K562 (cell line): Measurements from ENCODE around the gene IDUA. TPM values are rescaled to one million over a fixed set of nuclear protein-coding genes. Genes with fewer than 3 reads are reported as not detected.
"Not testable (repeated sequence)": the region's sequence is repeated elsewhere in the genome, so short reads cannot be mapped to it uniquely, and the experiment has no call there.

Source experiments
- ATAC-seq: fragments of 200-7000 bp; cut with Tn5 transposase; 3 replicates; pipeline ENCODE4 v1.9.1; 2020; ENCODE audit warnings: moderate library complexity
- BruUV-seq: library from RNA; stranded (reverse); fragments of 400-500 nt; replicated peaks from 2 replicates; lab custom pipeline; 2021; lab: Mats Ljungman, UMichigan
- CTCF ChIA-PET: fragments of 300-600 bp; formaldehyde crosslinking; extraction: SDS; loops from one replicate; lab custom pipeline; 2021; ENCODE audit warnings: low intra/inter-chr PET ratio; lab: Yijun Ruan, JAX
- POLR2A ChIA-PET: fragments of 300-600, 350-650 bp; sonication (Branson Sonifier 250); formaldehyde crosslinking; extraction: SDS; loops from one replicate; lab custom pipeline; 2021; ENCODE audit warnings: antibody characterized with exemption, inconsistent platforms; lab: Yijun Ruan, JAX
- DNase-seq, 4 experiments: peaks; one replicate each; pipeline versions ENCODE4 v3.0.0 to v3.0.0-alpha.2; 2011 to 2018; ENCODE audit warnings: low spot score in 3 of 4, mixed read lengths in 3 of 4; ENCODE audit errors: extremely low read depth in 1 of 4
- FAIRE-seq: peaks from 2 replicates; lab custom pipeline; 2011; peaks lifted over from hg19 to GRCh38; lab: Jason Lieb, UNC
- H2AFZ ChIP-seq: 2 replicates; pipeline ENCODE4 v1.6.0; 2011; ENCODE audit warnings: low read depth, low read length, control low read depth, inconsistent platforms
- H3K27ac ChIP-seq: fragments of 200-600 bp; 3 replicates; pipeline ENCODE4 v1.8.0; 2011; ENCODE audit warnings: low read depth, mild to moderate bottlenecking, control low read depth, inconsistent platforms, low read length, moderate library complexity, mixed read lengths; ENCODE audit errors: extremely low read depth
- H3K27me3 ChIP-seq, 2 experiments: fragments of 300-600 bp in 1 of 2; 2 replicates in 1 of 2; 3 replicates in 1 of 2; pipeline versions ENCODE4 v1.6.0 to v1.8.0; 2011; ENCODE audit warnings: inconsistent platforms in 2 of 2, low read length in 2 of 2, mild to moderate bottlenecking in 1 of 2, mixed read lengths in 1 of 2, moderate library complexity in 1 of 2; ENCODE audit not compliant: control insufficient read depth in 2 of 2, insufficient read depth in 2 of 2
- H3K36me3 ChIP-seq: fragments of 300-600 bp; 3 replicates; pipeline ENCODE4 v1.8.0; 2011; ENCODE audit warnings: mild to moderate bottlenecking, low read length, inconsistent platforms; ENCODE audit not compliant: control insufficient read depth, insufficient read depth
- H3K4me1 ChIP-seq, 2 experiments: fragments of 200-600 bp in 1 of 2; replicated peaks in 1 of 2; 2 replicates in 1 of 2; 3 replicates in 1 of 2; pipeline versions ENCODE4 v1.5.1 to v1.8.0; 2011; ENCODE audit warnings: inconsistent platforms in 2 of 2, low read length in 2 of 2, mild to moderate bottlenecking in 1 of 2, mixed read lengths in 1 of 2, moderate library complexity in 1 of 2; ENCODE audit not compliant: control insufficient read depth in 2 of 2, insufficient read depth in 2 of 2
- H3K4me2 ChIP-seq: 2 replicates; pipeline ENCODE4 v1.6.1; 2011; ENCODE audit warnings: low read length, control low read depth, inconsistent platforms, mixed read lengths; ENCODE audit not compliant: insufficient read depth
- H3K4me3 ChIP-seq: fragments of 200-600 bp; sonication (generic), shearing (Covaris generic); 2 replicates; pipeline ENCODE4 v1.5.1; 2016; ENCODE audit warnings: control low read depth, inconsistent platforms
- H3K79me2 ChIP-seq: fragments of 200-600 bp; 3 replicates; pipeline ENCODE4 v1.8.0; 2011; ENCODE audit warnings: low read length, inconsistent platforms; ENCODE audit not compliant: control insufficient read depth, insufficient read depth
- H3K9ac ChIP-seq, 2 experiments: 2 replicates each; pipeline versions ENCODE4 v1.6.0 to v1.6.1; 2011; ENCODE audit warnings: low read depth in 2 of 2, low read length in 2 of 2, control low read depth in 1 of 2, inconsistent platforms in 1 of 2, mild to moderate bottlenecking in 1 of 2, mixed read lengths in 1 of 2; ENCODE audit not compliant: insufficient read depth in 1 of 2
- H3K9me1 ChIP-seq: one replicate; pipeline ENCODE4 v1.6.0; 2011; ENCODE audit warnings: inconsistent platforms, mild to moderate bottlenecking, low read length, moderate library complexity; ENCODE audit not compliant: control insufficient read depth, insufficient read depth
- H3K9me3 ChIP-seq: replicated peaks from 2 replicates; pipeline ENCODE4 v1.5.1; 2011; ENCODE audit warnings: low read depth, low read length, inconsistent platforms; ENCODE audit not compliant: control insufficient read depth, insufficient read depth
- H4K20me1 ChIP-seq: replicated peaks from 2 replicates; pipeline ENCODE4 v1.6.1; 2011; ENCODE audit warnings: low read length, inconsistent platforms, mixed read lengths; ENCODE audit not compliant: control insufficient read depth, insufficient read depth
- CBFA2T3 ChIP-seq: fragments of 450-650 bp; IDR thresholded peaks from 2 replicates; pipeline ENCODE4 v1.6.1; 2017
- NR2C2 ChIP-seq, 2 experiments: fragments of 200-800 bp in 1 of 2; sonication (Bioruptor generic) in 1 of 2; sonication (generic) in 1 of 2; formaldehyde crosslinking in 1 of 2; IDR thresholded peaks; 2 replicates each; pipeline versions ENCODE4 v1.6.1 to v1.8.0; 2016 to 2022; ENCODE audit warnings: mild to moderate bottlenecking in 1 of 2, missing compliant biosample characterization in 1 of 2, missing genetic modification characterization in 1 of 2, missing genetic modification reagents in 1 of 2
- POLR2H ChIP-seq: IDR thresholded peaks from 2 replicates; pipeline ENCODE4 v1.6.1; 2016; ENCODE audit warnings: missing genetic modification characterization, low read depth, mild to moderate bottlenecking, control low read depth, missing compliant biosample characterization, moderate library complexity
- STAT5A ChIP-seq: IDR thresholded peaks from 2 replicates; pipeline ENCODE4 v1.6.1; 2012; ENCODE audit warnings: low read length, inconsistent platforms, borderline replicate concordance
- ZFP36 ChIP-seq: fragments of 150-350 bp; IDR thresholded peaks from 2 replicates; pipeline ENCODE4 v1.6.1; 2018; ENCODE audit warnings: low read length, low read depth; ENCODE audit not compliant: partially characterized antibody
- WGBS: fragments of 100-300 bp; shearing (Covaris generic); methylation state at CpG from one replicate; pipeline ENCODE4 v1.1.6; 2016; ENCODE audit warnings: low coverage, mixed read lengths; ENCODE audit not compliant: insufficient coverage; ENCODE audit errors: missing lambda C conversion rate; 5-methylcytosine and 5-hydroxymethylcytosine counted together
- in situ Hi-C: fragments of 300-500 bp; cut with MboI; formaldehyde crosslinking; loops from 4 replicates; pipeline ENCODE4 v1.15.0; 2018; ENCODE audit warnings: inconsistent platforms, mixed read lengths
- intact Hi-C: fragments of 100-400 bp; cut with micrococcal nuclease; formaldehyde crosslinking; loops from 2 replicates; pipeline ENCODE4 v1.14.2; 2022
- polyA plus RNA-seq, 8 experiments: library from polyadenylated mRNA; depleted of rRNA in 4 of 8; stranded (reverse) in 5 of 8; unstranded in 3 of 8; fragments of >200 nt; fragmentation: Nextera tagmentation in 2 of 8; fragmentation: Illumina TruSeq in 1 of 8; extraction: Ambion mirVana in 2 of 8; extraction: Trizol in 1 of 8; gene quantifications; 2 replicates each; pipeline versions ENCODE4 v1.2.1 to v1.2.3, GENCODE V29; 2011 to 2014; ENCODE audit warnings: inconsistent platforms in 1 of 8, missing spikeins in 1 of 8
- total RNA-seq, 7 experiments: library from RNA; depleted of rRNA in 6 of 7; stranded (reverse); fragments of >200 nt in 6 of 7; fragmentation: Illumina TruSeq in 2 of 7; extraction: Trizol in 2 of 7; gene quantifications; 2 replicates each; pipeline versions ENCODE4 v1.2.1 to v1.2.3, GENCODE V29; 2011 to 2021; ENCODE audit warnings: low replicate concordance in 1 of 7
- TF ChIP-seq, protein P1 (sequence below): fragments of 450-650 bp; IDR thresholded peaks from 2 replicates; pipeline ENCODE4 v1.6.1; 2018; ENCODE audit not compliant: partially characterized antibody
- TF ChIP-seq, protein P2 (sequence below): fragments of 250-450 bp; sonication (Bioruptor Pico); IDR thresholded peaks from 2 replicates; pipeline ENCODE4 v1.8.0; 2021; ENCODE audit warnings: mild to moderate bottlenecking, moderate library complexity

The IDUA gene
- total and polyA plus RNA-seq, 9 of the 15 experiments (the other 6 are each of a cell fraction or from before 2014, with no cell fraction given), result 0.04 to 16.1 (median 1.2) TPM

DNA sequence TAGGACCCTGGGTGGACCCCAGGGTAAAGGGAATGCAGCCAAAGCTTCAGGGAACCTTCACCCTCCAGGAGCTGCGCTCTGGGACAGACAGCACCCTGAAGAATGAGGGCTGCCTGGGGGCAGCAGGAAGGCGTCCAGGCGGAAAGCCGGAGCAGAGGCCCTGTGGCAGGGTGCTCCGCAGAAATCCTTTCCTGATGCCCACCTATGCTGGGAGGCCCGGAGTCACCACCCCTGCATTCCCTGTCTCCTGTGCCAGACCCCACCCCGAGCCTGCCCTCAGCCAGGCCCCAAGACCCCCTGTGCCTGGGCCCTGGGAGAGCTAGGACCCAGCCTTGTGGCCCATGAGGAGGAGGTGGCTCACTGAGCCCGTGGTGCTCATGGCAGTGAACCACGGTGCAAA is 12.2 kb upstream of the IDUA start (continued):
- TF ChIP-seq, protein P1, sequence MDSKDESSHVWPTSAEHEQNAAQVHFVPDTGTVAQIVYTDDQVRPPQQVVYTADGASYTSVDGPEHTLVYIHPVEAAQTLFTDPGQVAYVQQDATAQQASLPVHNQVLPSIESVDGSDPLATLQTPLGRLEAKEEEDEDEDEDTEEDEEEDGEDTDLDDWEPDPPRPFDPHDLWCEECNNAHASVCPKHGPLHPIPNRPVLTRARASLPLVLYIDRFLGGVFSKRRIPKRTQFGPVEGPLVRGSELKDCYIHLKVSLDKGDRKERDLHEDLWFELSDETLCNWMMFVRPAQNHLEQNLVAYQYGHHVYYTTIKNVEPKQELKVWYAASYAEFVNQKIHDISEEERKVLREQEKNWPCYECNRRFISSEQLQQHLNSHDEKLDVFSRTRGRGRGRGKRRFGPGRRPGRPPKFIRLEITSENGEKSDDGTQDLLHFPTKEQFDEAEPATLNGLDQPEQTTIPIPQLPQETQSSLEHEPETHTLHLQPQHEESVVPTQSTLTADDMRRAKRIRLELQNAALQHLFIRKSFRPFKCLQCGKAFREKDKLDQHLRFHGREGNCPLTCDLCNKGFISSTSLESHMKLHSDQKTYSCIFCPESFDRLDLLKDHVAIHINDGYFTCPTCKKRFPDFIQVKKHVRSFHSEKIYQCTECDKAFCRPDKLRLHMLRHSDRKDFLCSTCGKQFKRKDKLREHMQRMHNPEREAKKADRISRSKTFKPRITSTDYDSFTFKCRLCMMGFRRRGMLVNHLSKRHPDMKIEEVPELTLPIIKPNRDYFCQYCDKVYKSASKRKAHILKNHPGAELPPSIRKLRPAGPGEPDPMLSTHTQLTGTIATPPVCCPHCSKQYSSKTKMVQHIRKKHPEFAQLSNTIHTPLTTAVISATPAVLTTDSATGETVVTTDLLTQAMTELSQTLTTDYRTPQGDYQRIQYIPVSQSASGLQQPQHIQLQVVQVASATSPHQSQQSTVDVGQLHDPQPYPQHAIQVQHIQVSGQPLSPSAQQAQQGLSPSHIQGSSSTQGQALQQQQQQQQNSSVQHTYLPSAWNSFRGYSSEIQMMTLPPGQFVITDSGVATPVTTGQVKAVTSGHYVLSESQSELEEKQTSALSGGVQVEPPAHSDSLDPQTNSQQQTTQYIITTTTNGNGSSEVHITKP, result no peak
- TF ChIP-seq STAT5A (no peak), POLR2H (tag) (no peak), CBFA2T3 (no peak), ZFP36 (no peak), NR2C2 (CRISPR knock-in tag; IDR thresholded peaks at IDR 0.05) (no peak), NR2C2 (tag; IDR thresholded peaks at IDR 0.05) (no peak)
- TF ChIP-seq, protein P2, sequence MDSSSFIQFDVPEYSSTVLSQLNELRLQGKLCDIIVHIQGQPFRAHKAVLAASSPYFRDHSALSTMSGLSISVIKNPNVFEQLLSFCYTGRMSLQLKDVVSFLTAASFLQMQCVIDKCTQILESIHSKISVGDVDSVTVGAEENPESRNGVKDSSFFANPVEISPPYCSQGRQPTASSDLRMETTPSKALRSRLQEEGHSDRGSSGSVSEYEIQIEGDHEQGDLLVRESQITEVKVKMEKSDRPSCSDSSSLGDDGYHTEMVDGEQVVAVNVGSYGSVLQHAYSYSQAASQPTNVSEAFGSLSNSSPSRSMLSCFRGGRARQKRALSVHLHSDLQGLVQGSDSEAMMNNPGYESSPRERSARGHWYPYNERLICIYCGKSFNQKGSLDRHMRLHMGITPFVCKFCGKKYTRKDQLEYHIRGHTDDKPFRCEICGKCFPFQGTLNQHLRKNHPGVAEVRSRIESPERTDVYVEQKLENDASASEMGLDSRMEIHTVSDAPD, result no peak

GRCh38 chr4:976016-976415 is 10.8 kb upstream of the IDUA start:
- H3K9me3 ChIP-seq, H3K36me3 ChIP-seq, H3K9me1 ChIP-seq, H4K20me1 ChIP-seq, H3K4me3 ChIP-seq, BruUV-seq, H2AFZ ChIP-seq, DNase-seq, intact Hi-C loops, H3K27me3 ChIP-seq, POLR2A ChIA-PET, H3K9ac ChIP-seq, FAIRE-seq, CTCF ChIA-PET, H3K4me2 ChIP-seq, H3K27ac ChIP-seq, in situ Hi-C loops, ATAC-seq: not testable (repeated sequence)
- Histone ChIP-seq H3K4me1 (peaks cover 18 to 60% of the 10 kb centered on the region in 2 experiments), H3K79me2 (peaks cover 13% of the 10 kb centered on the region; the same call in 2 of the 3 replicates)
- no CpG with 5 or more reads among the region's 25 CpGs for WGBS
